ENCODE results near the gene TNPO2.

Gene TNPO2

DNA sequence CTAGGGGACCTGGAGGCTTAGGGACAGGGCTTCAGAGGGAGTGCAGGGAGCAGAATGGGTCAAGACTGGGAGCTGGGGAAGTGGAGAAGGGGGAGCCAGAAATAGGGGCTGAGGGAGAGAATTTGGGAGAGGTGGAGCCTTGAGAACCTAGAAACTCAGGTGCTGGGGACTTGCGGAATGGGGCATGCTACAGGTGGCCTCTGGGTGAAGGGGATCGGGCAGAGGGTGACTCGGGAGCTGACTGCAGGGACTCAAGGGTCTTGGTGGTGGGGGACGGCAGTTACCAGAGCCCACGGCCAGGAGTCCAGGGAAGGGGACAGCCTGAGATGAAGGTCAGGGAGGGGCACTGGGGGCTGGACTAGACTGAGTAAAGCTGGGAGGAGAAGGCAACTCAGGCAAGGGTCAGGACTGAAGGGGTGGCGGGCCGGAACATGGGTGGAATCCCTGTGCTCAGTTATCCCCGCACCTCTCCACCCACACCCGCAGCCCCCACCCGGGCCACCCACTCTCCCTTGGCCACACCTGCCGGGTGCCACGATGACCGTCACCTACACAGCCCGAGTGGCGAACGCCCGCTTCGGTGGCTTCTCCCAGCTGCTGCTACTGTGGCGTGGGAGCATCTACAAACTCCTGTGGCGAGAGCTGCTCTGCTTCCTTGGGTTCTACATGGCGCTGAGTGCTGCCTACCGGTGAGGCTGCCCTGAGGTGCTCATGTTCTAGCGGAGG, 28.5 kb upstream of the TNPO2 start:
- H3K27ac Mint-ChIP-seq: no peak overlapping the region
- no peak overlapping the region for H3K4me3 Mint-ChIP-seq
- no peak for DNase-seq
- peaks cover 12% of the 10 kb centered on the region for H3K36me3 Mint-ChIP-seq (ENCODE audit: low read depth)
- H3K4me1 Mint-ChIP-seq (ENCODE audit: low read depth): peaks cover 4% of the 10 kb centered on the region
- peaks cover 6% of the 10 kb centered on the region for H3K9me3 Mint-ChIP-seq
- peaks cover 51% of the 10 kb centered on the region for H3K27me3 Mint-ChIP-seq

DNA sequence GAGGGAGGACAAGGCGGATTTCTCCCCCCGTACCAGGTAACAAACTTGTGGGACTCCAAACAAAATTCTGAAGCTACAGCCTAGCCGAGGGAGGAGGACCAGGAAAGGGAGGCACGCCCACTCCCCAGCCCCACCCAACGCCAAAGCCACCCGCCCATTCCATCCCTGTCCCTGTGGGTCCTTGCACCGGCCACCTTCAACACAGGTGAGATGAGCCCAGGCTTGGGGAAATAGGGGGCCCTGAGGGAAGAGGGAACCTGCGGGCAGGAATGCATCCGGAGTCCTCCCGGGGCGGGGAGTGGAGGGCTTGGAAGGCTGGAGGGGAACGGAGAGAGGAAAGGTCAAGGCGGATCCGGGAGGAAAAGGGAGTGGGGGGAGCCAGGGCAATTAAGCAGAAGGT, 27.9 kb upstream of the TNPO2 start, which contains the start of gene BEST2:
Gene BEST2, plus strand, starts transcription at position 157 of the 400 bp plus-strand sequence. CDS start 802 bp downstream, outside the sequence.
- no peak for DNase-seq
- Mint-ChIP-seq H3K4me3 (no peak within 1 kb of the TSS), H3K9me3 (peaks cover 6% of the 10 kb centered on the region), H3K27ac (no peak within 1 kb of the TSS), H3K4me1 (ENCODE audit: low read depth) (peaks cover 4% of the 10 kb centered on the region), H3K27me3 (peaks cover 51% of the 10 kb centered on the region), H3K36me3 (ENCODE audit: low read depth) (peaks cover 18% of the 10 kb centered on the region)

DNA sequence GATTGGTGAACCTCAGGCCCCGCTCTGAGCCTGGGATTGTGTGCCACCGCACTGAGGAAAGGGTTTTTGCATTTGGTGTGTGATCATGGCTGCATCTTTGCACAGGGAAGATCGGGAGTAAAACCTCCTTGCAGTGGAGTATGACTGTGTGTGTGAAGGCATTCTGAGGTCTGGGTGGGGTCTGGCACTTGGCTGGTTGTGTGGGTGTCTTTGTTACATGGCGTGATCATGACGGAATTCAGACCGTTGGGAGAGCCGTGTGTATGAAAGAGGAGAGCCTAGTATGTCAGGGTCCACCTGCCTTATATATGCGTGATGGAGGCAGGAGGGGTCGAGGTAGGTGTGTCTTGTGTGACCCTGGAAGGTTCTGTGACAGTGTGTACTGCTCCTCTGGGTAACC, 27.1 kb upstream of the TNPO2 start:
- peaks cover 6% of the 10 kb centered on the region for H3K9me3 Mint-ChIP-seq
- peaks cover 26% of the 10 kb centered on the region for H3K36me3 Mint-ChIP-seq (ENCODE audit: low read depth)
- peaks cover 47% of the 10 kb centered on the region for H3K27me3 Mint-ChIP-seq
- no peak overlapping the region for H3K4me3 Mint-ChIP-seq
- no peak for DNase-seq
- no peak overlapping the region for H3K27ac Mint-ChIP-seq
- H3K4me1 Mint-ChIP-seq (ENCODE audit: low read depth): peaks cover 4% of the 10 kb centered on the region

DNA sequence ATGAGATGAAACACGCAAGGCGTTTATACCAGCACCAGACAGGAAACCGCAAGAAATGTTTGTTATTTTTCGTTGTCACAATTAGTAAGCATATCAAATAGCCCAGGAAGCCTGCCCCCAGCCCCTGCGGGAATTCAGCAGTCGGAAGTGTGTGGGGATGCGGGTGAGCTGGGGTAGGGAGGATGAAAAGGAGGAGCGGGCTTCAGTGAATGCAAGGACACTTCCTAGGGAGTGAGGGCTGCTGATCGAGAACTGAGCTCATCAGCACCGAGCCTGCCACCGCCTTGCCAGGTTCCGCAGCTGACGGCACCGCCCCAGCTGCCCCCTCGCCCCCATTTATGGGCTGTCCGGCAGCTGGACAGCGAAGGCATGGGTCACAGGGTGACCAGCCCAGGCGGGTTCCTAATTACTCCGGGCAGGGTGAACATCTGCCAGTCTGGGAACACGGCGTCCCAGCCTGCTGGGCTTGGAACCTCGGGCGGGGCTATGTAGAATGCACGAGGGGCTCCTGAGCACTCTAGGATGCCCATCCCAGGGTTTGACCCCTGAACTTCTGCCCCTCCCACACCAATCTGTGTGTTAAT, 26.3 kb upstream of the TNPO2 start:
- no peak for DNase-seq
- peaks cover 6% of the 10 kb centered on the region for H3K9me3 Mint-ChIP-seq
- H3K4me3 Mint-ChIP-seq: no peak overlapping the region
- peaks cover 4% of the 10 kb centered on the region for H3K4me1 Mint-ChIP-seq (ENCODE audit: low read depth)
- H3K27ac Mint-ChIP-seq: no peak overlapping the region
- H3K27me3 Mint-ChIP-seq: peaks cover 40% of the 10 kb centered on the region
- H3K36me3 Mint-ChIP-seq (ENCODE audit: low read depth): peaks cover 34% of the 10 kb centered on the region

DNA sequence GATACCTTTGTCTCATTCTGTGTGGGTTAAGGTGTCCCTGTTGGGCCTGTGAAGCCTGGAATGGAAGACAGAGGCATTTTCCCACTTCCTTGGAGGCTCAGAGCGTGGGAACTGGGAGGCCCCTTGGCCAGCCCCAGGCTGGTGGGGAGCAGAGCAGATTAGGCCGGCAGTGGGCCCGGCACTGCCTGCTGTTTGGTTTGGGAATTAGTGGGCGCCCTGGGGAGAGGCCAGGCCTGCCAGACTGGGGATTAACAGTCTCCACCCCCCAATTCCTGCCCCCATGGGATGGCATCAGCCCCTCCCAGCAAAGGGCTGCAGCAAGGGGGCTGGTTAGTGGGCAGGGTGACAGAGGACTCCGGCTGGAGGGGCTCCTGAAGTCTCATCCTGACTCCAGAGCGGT, 24.8 kb upstream of the TNPO2 start:
- H3K4me3 Mint-ChIP-seq: no peak overlapping the region
- peaks cover 43% of the 10 kb centered on the region for H3K36me3 Mint-ChIP-seq (ENCODE audit: low read depth)
- DNase-seq: no peak
- H3K27me3 Mint-ChIP-seq: peaks cover 28% of the 10 kb centered on the region
- peaks cover 4% of the 10 kb centered on the region for H3K4me1 Mint-ChIP-seq (ENCODE audit: low read depth)
- H3K27ac Mint-ChIP-seq: no peak overlapping the region
- H3K9me3 Mint-ChIP-seq: peaks cover 6% of the 10 kb centered on the region

DNA sequence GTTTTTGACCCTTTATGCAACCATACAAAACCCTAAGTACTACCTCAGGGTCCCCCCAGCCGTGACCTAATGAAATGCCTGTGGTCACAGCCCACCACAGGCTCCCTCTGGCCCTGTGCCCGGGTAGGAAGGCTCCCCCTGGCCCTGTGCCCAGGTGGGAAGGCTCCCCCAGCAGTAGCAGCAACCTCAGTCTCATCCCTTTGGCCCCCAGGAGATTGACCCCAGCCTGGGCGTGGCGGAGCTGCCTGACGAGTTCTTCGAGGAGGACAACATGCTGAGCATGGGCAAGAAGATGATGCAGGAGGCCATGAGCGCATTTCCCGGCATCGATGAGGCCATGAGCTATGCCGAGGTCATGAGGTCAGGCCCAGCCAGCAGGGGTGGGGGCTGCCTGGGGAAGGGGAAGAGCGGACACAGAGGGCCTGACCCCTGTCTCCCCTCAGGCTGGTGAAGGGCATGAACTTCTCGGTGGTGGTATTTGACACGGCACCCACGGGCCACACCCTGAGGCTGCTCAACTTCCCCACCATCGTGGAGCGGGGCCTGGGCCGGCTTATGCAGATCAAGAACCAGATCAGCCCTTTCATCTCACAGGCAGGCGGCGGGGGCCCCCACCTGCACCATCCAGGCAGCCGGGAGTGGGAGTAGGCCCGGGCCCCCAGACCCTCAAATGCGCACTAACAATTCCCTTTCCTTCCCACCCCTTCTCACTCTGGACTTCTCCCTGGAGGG, 21.6 kb upstream of the TNPO2 start:
- Mint-ChIP-seq H3K4me1 (ENCODE audit: low read depth) (peaks cover 4% of the 10 kb centered on the region), H3K9me3 (peaks cover 6% of the 10 kb centered on the region), H3K36me3 (ENCODE audit: low read depth) (peaks cover 63% of the 10 kb centered on the region), H3K27ac (no peak overlapping the region), H3K27me3 (peaks cover 4% of the 10 kb centered on the region), H3K4me3 (no peak overlapping the region)
- DNase-seq: no peak

DNA sequence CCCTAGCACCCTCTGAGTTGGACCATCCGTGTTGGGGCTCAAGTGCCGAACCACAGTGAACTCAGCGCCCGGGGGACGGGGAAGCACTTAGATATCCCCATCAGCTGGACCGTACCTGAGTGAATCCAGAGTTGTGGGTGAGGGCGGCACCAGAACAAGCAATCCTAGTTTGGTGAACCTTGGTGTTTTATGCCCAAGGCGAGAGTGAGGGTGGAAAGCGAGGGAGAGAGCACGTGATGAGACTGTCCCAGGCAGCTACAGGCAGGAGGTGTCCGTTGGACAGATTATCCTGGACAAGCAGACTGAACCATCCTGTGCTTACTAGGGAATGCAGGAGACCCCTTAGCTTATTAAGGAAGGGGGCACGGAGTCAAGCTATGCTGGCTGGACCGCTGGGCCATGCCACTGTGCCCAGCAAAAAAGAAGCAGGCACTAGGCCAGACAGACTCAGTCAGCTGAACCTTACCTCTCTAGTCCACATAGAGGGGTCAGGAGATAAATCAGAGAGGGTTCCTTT, 14.2 kb upstream of the TNPO2 start:
- peaks cover 31% of the 10 kb centered on the region for H3K4me1 Mint-ChIP-seq (ENCODE audit: low read depth)
- H3K27me3 Mint-ChIP-seq: no peaks in the 10 kb centered on the region
- H3K36me3 Mint-ChIP-seq (ENCODE audit: low read depth): peaks cover 55% of the 10 kb centered on the region
- DNase-seq: no peak
- H3K4me3 Mint-ChIP-seq: peak overlapping the region; percentile 100
- no peaks in the 10 kb centered on the region for H3K9me3 Mint-ChIP-seq
- peak overlapping the region; percentile 99 for H3K27ac Mint-ChIP-seq

DNA sequence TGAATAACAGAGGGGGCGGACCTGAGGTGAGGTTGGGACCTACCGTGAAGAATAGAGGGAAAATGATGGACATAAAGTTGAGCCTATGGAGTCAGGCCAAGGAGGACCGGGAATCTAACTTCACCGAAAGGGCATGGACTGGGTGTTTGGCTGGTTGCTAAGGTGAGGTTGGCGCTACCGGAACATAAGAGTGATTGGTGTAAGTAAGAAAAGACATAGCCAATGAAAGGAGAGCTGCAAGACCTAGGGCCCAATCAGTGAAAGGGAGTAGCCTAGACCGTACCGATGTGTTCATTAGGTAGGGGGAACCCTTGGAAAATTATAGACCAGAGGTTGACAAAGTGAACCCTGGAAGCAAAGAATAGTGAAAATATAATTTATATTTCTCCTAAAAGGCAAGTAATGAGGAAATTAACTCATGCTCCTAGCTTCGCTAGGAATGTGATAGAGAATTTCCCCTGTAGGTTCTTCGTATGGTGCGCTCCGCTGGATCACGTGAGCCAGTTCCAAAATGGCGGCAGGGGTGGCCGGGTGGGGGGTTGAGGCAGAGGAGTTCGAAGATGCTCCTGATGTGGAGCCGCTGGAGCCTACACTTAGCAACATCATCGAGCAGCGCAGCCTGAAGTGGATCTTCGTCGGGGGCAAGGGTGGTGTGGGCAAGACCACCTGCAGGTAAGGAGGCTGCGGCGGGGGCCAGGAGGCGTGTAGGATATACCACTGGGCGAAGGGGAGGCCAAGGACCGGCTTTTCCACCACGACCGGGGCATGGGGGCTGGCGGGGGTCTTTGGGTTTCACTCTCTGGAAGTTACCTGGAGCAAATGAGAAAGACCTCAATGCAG, 13.5 kb upstream of the TNPO2 start, which contains the start of gene GET3:
Gene GET3, plus strand, starts transcription at position 503 of the 840 bp plus-strand sequence. Its CDS starts 9 bp downstream, at position 512.
- Mint-ChIP-seq H3K36me3 (ENCODE audit: low read depth) (peaks cover 57% of the 10 kb centered on the region), H3K27ac (peak within 1 kb of the TSS; percentile 99), H3K9me3 (no peaks in the 10 kb centered on the region), H3K4me1 (ENCODE audit: low read depth) (peaks cover 36% of the 10 kb centered on the region), H3K4me3 (peak within 1 kb of the TSS; percentile 100), H3K27me3 (no peaks in the 10 kb centered on the region)
- DNase-seq: peak; percentile 83

DNA sequence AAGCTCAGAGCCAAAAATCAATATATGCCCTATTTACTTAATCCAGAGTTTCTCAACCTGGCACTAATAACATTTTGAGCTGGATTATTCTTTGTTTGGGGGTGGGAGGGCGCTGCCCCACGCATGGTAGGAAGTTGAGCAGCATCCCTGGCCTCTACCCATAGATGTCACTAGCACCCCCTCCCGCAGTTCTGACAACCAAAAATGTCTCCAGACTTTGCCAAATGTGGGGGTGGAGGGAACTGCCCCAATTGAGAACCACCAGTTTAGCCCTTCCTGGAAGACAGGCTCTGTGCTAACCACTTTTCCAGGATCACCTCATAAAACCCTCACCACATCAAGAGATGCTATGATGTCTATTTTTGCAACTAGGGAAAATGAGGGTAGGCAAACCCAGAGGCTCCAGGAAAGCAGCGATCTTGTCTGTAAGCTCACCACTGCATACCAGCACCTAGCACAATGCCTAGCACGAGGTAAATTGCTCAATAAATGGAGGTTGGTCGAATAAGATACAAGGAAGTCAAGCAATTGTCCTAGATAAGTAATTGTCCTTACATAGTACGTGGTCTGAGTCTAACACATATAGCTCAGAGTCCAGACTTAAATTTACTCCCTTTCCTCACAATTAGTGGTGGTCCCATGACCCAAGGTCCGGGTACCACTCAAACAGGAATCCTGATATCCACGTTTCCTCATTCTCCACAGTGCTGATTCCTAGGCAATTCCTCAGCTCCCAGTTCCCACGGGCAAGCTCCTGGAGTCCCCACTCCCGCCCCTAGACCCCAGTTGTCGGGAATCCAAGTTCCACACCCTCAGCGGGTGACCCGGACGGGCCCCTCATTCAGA, 9.9 kb upstream of the TNPO2 start:
- Mint-ChIP-seq H3K9me3 (no peaks in the 10 kb centered on the region), H3K4me3 (peak overlapping the region; percentile 96), H3K27ac (peak overlapping the region; percentile 99), H3K27me3 (no peaks in the 10 kb centered on the region), H3K36me3 (ENCODE audit: low read depth) (peaks cover 66% of the 10 kb centered on the region), H3K4me1 (ENCODE audit: low read depth) (peaks cover 49% of the 10 kb centered on the region)
- DNase-seq: peak; percentile 58

DNA sequence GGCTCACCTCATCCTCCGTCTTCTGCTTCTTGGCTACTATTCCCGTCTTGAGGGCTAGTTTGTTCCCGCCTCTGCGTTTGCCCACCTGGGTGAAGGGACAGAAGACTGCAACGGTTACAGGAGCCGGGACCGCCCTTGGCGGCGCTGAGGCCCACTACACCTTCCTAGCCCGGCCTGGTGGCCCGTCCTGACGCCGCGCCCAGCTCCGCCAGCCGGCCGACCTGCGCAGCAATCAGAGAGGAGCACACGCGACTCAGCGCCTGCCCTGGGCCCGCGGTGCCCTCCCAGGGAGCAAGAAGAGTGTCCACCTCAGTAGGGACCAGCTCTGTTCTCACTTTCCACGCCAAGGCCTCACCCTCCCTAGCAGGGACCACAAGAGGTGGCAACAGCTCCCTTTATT, 7.6 kb upstream of the TNPO2 start:
- H3K4me1 Mint-ChIP-seq (ENCODE audit: low read depth): peaks cover 38% of the 10 kb centered on the region
- no peak for DNase-seq
- H3K4me3 Mint-ChIP-seq: peak overlapping the region; percentile 10
- no peaks in the 10 kb centered on the region for H3K27me3 Mint-ChIP-seq
- H3K9me3 Mint-ChIP-seq: no peaks in the 10 kb centered on the region
- H3K36me3 Mint-ChIP-seq (ENCODE audit: low read depth): peaks cover 78% of the 10 kb centered on the region
- H3K27ac Mint-ChIP-seq: peak overlapping the region; percentile 22

DNA sequence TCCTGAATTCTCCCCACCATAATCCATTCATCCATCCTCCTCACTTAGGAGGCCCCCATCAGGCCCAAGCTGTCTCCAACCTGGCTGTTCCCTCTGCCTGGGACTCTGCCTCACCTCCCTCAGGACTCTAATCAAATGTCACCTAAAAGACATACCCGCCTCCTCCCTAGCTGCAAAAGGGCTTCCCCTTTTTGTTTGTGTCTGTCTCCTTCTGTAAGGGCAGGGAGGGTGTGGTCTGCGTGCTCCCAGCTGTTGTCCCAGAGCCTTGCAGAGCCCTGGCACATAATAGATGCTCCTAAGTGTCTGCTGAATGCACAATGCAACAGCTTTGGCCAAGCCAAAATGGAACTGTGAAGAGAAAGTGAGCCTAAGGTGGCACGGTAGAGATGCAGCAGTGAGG, 6.3 kb upstream of the TNPO2 start:
- no peak overlapping the region for H3K4me3 Mint-ChIP-seq

DNA sequence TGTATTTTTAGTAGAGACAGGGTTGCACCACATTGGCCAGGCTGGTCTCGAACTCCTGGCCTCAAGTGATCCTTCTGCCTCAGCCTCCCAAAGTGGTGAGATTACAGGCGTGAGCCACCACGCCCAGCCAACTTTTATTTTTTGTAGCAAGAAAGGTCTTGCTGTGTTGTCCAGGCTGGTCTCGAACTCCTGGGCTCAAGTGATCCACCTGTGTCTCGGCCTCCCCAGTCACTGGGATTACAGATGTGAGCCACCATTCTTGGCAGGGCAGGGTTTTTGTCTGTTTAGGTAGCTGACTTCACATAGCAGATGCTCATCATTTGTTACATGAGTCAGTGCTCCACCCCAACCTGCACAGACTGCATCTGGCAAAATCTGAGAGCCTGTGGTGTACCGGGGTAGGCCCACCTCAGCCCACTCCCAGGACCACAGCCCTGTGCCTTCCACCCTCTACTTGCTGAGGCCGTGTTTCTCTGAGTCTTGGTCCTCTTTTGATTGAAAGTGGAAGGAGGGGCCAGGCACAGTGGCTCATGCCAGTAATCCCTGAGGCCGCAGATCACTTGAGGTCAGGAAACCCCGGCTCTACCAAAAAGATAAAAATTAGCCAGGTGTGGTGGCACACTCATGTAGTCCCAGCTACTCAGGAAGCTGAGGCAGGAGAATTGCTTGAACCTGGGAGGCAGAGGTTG, 4.2 kb upstream of the TNPO2 start:
- H3K4me3 Mint-ChIP-seq: no peak overlapping the region
- peaks cover 34% of the 10 kb centered on the region for H3K4me1 Mint-ChIP-seq (ENCODE audit: low read depth)
- H3K27me3 Mint-ChIP-seq: no peaks in the 10 kb centered on the region
- H3K9me3 Mint-ChIP-seq: no peaks in the 10 kb centered on the region
- peaks cover 78% of the 10 kb centered on the region for H3K36me3 Mint-ChIP-seq (ENCODE audit: low read depth)
- H3K27ac Mint-ChIP-seq: peak overlapping the region; percentile 44
- no peak for DNase-seq

More for the DNA sequence above, 6.3 kb upstream of the TNPO2 start:
- H3K27ac Mint-ChIP-seq: peak overlapping the region; percentile 73
- peaks cover 33% of the 10 kb centered on the region for H3K4me1 Mint-ChIP-seq (ENCODE audit: low read depth)
- H3K36me3 Mint-ChIP-seq (ENCODE audit: low read depth): peaks cover 80% of the 10 kb centered on the region
- DNase-seq: no peak
- H3K9me3 Mint-ChIP-seq: no peaks in the 10 kb centered on the region
- H3K27me3 Mint-ChIP-seq: no peaks in the 10 kb centered on the region

DNA sequence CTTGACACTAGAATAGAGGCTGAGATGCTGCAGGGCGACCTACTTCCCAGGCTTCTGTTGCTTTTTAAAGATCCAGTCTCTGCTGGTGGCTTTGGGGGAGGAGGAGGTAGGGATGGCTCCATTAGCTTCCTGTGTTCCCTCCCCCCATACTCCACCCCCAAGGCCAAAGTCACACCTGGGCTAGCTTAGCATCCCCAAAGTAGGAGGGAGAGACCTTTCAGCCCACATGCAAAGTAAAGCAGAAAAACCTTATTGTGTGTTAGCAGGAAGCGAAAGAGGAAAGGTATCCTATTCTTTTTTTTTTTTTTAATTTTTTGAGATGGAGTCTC, 3.2 kb upstream of the TNPO2 start:
- Mint-ChIP-seq H3K4me1 (ENCODE audit: low read depth) (peaks cover 27% of the 10 kb centered on the region), H3K36me3 (ENCODE audit: low read depth) (peaks cover 75% of the 10 kb centered on the region), H3K9me3 (no peaks in the 10 kb centered on the region), H3K27me3 (no peaks in the 10 kb centered on the region), H3K27ac (peak overlapping the region; percentile 60), H3K4me3 (no peak overlapping the region)
- no peak for DNase-seq
